Ovary (tissue), 9 donors: ENCODE measurements around the gene PPL. TPM values are rescaled to one million over a fixed set of nuclear protein-coding genes. Genes with fewer than 3 reads are reported as not detected.
"Not testable (repeated sequence)": the region's sequence is repeated elsewhere in the genome, so short reads cannot be mapped to it uniquely, and the experiment has no call there.

Source experiments
- DNase-seq, 5 donors: peaks; one replicate each; pipeline ENCODE4 v3.0.0-alpha.2; 2019 to 2020
- H3K27ac ChIP-seq, 2 donors: fragments of 200-600 bp; one replicate each; pipeline versions ENCODE4 v1.5.1 to v1.8.0; 2019 to 2022
- H3K27me3 ChIP-seq: fragments of 200-600 bp; one replicate; pipeline ENCODE4 v1.8.0; 2022
- H3K36me3 ChIP-seq: fragments of 200-600 bp; sonication (generic); one replicate; pipeline ENCODE4 v1.5.1; 2019
- H3K4me1 ChIP-seq: one replicate; pipeline ENCODE4 v1.8.1; 2013; ENCODE audit warnings: mild to moderate bottlenecking, moderate library complexity; ENCODE audit not compliant: insufficient read depth
- H3K4me3 ChIP-seq: fragments of 200-600 bp; sonication (generic); one replicate; pipeline ENCODE4 v1.5.1; 2017
- H3K9me3 ChIP-seq, 2 donors: fragments of 200-600 bp in 1 of 2; sonication (generic) in 1 of 2; one replicate each; pipeline versions ENCODE4 v1.5.1 to v1.8.1; 2013 to 2019; ENCODE audit warnings: mild to moderate bottlenecking in 1 of 2, moderate library complexity in 1 of 2
- EP300 ChIP-seq: sonication (generic); formaldehyde crosslinking; IDR thresholded peaks from one replicate; pipeline ENCODE4 v1.6.1; 2017; ENCODE audit warnings: antibody characterized with exemption
- POLR2A ChIP-seq: fragments of 450-650 bp; IDR thresholded peaks from one replicate; pipeline ENCODE4 v1.6.1; 2017; ENCODE audit warnings: antibody characterized with exemption, mild to moderate bottlenecking, moderate library complexity
- WGBS, 3 donors: extraction: QIAGEN DNeasy Blood & Tissue Kit in 1 of 3; methylation state at CpG; one replicate each; pipeline versions ENCODE4 v1.1.5 to v1.1.7; 2013 to 2017; 5-methylcytosine and 5-hydroxymethylcytosine counted together
- intact Hi-C, 4 donors: fragments of 100-400 bp; cut with DNase I; formaldehyde crosslinking; loops; one replicate each; pipeline versions ENCODE4 v1.11.0 to v1.15.1; 2022 to 2023
- polyA plus RNA-seq, 2 donors: library from polyadenylated mRNA; stranded (reverse); fragments of 200-250 nt in 1 of 2; fragments of 350-450 nt in 1 of 2; fragmentation: Illumina TruSeq in 1 of 2; extraction: RNeasy Lipid Tissue Mini Kit (QIAGEN cat#74804) in 1 of 2; gene quantifications; one replicate each; pipeline ENCODE4 v1.2.3, GENCODE V29; 2013 to 2014
- total RNA-seq, 7 donors: library from RNA; depleted of rRNA in 2 of 7; stranded (reverse); fragments of >200 nt in 2 of 7; fragmentation: NEBNext Ultra II Directional in 3 of 7; extraction: Animal tissue kit (Norgen Biotek cat#: 25700) in 3 of 7; gene quantifications; one replicate each; pipeline versions ENCODE4 v1.1.0 to v1.2.4, GENCODE V29; 2016 to 2023
- TF ChIP-seq, protein P1 (sequence below), 3 donors: fragments of 450-650 bp in 2 of 3; fragments of 200-600 bp in 1 of 3; IDR thresholded peaks; one replicate each; pipeline versions ENCODE4 v1.5.1 to v1.8.0; 2016 to 2022; ENCODE audit warnings: antibody characterized with exemption in 3 of 3, mild to moderate bottlenecking in 1 of 3
- donor health status: DM: no; HTN: no; CAD: no; lungs with moderate emphysema.
- donor health status: DM: no; HTN: no; CAD: no.
- donor health status: Bipolar disorder and iron deficiency.
- donor health status: DM: yes; HTN: yes; CAD: no.
- donor health status: DM: no; HTN: no; CAD: no.
- donor health status: DM: yes; HTN: yes; CAD: no.

The PPL gene
- total and polyA plus RNA-seq, 9 donors = 4.2 to 37.8 (median 9.1) TPM

DNA sequence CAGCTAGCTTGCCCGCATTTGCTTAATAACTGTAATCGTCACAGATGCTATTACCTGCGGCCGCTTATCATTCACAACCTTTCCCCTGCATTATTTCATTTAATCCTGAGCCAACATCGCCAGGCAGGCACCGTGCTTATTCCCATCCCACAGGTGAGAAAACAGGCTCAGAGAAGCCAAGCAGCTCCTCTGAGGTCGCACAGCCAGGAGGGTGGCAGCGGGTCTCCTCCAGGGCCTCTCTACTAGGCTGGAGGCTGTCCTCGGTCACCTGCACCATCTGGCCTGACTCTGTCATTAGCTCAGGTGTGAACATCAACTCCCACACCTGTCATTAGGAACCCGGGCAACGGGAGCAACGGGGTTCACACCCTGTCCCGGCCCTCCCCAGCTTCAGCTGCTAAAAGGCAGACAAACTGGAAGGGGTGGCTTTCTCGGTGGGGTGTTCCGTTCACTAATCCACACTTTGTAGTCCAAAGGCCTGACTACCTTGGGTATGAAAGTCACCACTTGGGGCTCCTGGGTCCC lies 3.0 kb downstream of the PPL start:
- Histone ChIP-seq H3K27ac (no peak overlapping the region), H3K36me3 (no peaks in the 10 kb centered on the region), H3K9me3 (no peaks in the 10 kb centered on the region), H3K27me3 (no peaks in the 10 kb centered on the region), H3K4me3 (no peak overlapping the region), H3K4me1 (no peaks in the 10 kb centered on the region)
- no peak for TF ChIP-seq POLR2A
- no peak for TF ChIP-seq EP300
- TF ChIP-seq, protein P1, sequence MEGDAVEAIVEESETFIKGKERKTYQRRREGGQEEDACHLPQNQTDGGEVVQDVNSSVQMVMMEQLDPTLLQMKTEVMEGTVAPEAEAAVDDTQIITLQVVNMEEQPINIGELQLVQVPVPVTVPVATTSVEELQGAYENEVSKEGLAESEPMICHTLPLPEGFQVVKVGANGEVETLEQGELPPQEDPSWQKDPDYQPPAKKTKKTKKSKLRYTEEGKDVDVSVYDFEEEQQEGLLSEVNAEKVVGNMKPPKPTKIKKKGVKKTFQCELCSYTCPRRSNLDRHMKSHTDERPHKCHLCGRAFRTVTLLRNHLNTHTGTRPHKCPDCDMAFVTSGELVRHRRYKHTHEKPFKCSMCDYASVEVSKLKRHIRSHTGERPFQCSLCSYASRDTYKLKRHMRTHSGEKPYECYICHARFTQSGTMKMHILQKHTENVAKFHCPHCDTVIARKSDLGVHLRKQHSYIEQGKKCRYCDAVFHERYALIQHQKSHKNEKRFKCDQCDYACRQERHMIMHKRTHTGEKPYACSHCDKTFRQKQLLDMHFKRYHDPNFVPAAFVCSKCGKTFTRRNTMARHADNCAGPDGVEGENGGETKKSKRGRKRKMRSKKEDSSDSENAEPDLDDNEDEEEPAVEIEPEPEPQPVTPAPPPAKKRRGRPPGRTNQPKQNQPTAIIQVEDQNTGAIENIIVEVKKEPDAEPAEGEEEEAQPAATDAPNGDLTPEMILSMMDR (IDR thresholded peaks at IDR 0.05) = no peak
- intact Hi-C loops = loop anchor here in 1 of 4 donors (10.0 kb wide), 1 partner anchor 79 kb away; no protein-coding TSS in a partner anchor
- DNase-seq = no peak
- 85 to 88% (median 87%) methylated on average over 15 of the region's 15 CpGs for WGBS, 3 donors

DNA sequence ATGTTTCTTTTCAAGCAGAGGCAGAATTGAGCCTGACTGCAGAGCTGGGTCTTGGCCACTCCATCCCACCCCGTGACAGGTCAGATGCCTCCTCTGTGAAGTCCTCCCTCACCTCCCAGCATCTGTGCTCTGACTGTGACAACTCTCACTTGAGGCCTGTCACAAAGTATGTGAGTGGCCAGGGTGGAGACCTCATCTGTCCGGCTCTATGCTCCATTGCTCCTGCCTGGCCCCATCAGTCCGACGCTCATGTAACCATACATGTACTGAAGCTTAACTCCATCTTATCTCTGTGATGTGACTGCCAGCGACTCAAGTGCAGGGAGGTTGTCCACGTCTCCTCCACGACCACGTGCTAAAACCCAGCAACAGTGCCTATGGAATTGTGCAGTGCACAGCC lies 3.5 kb downstream of the PPL start:
- no peaks in the 10 kb centered on the region for H3K9me3 ChIP-seq
- no peak overlapping the region for H3K27ac ChIP-seq
- no peaks in the 10 kb centered on the region for H3K4me1 ChIP-seq
- no peaks in the 10 kb centered on the region for H3K36me3 ChIP-seq
- no peak for DNase-seq
- H3K4me3 ChIP-seq = no peak overlapping the region
- TF ChIP-seq EP300 = no peak
- no peaks in the 10 kb centered on the region for H3K27me3 ChIP-seq
- intact Hi-C loops = loop anchor here in 1 of 4 donors (10.0 kb wide), 1 partner anchor 79 kb away; no protein-coding TSS in a partner anchor
- WGBS, 3 donors = 54 to 70% (median 59%) methylated on average over 8 of the region's 8 CpGs

DNA sequence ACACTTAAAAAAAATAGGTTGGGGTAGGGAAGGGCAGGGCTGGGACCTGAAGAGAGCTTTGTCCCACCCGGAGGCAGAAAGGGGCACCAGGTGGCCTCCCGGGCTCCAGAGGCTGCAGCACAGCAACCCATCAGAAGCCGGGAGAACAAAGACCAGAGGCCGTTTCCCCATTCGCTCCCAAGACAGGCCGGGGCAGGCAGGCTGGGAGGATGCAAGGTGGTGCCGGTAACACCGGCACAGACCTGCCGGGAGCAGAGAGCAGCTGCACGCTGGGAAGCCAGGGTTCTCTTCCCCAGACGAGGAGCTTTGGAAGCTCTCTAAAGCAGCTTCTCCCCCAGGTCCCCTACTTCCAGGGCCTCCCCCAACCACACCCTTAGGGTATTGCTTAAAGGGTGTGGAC lies 5.6 kb downstream of the PPL start:
- Histone ChIP-seq H3K9me3 (no peaks in the 10 kb centered on the region), H3K36me3 (no peaks in the 10 kb centered on the region), H3K4me3 (no peak overlapping the region), H3K4me1 (no peaks in the 10 kb centered on the region), H3K27me3 (no peaks in the 10 kb centered on the region), H3K27ac (no peak overlapping the region)
- TF ChIP-seq, protein P1 (IDR thresholded peaks at IDR 0.05) = no peak
- TF ChIP-seq EP300 (no peak), POLR2A (no peak)
- intact Hi-C loops = loop anchor here in 1 of 4 donors (10.0 kb wide), 1 partner anchor 77 kb away; no protein-coding TSS in a partner anchor
- WGBS, 3 donors = 78 to 82% (median 79%) methylated on average over 11 of the region's 11 CpGs
- DNase-seq = no peak

GRCh38 chr16:4929619-4930018 lies 7.3 kb downstream of the PPL start:
- WGBS, 3 donors = 95 to 97% (median 96%) methylated on average over 4 of the region's 4 CpGs
- intact Hi-C loops = loop anchor here in 1 of 4 donors (10.0 kb wide), 1 partner anchor 75 kb away; no protein-coding TSS in a partner anchor
- not testable (repeated sequence) for H3K36me3 ChIP-seq

DNA sequence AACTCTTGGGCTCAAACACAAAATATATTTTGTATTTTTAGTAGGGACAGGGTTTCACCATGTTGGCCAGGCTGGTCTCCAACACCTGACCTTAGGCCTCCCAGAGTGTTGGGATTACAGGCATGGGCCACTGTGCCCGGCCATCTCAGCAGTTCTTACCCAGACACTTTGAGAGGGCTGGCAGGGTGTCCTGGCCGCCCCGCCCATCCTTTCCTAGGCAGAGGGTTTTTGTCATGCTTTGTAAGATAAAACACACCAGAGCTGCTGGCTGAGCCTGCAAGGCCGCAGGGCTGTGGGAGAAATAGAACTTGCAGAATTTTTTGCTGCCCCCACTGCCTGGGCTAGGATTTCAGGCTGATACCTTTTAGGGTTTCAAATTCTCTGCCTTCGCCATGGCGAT lies 8.7 kb downstream of the PPL start:
- no peaks in the 10 kb centered on the region for H3K27me3 ChIP-seq
- no peaks in the 10 kb centered on the region for H3K36me3 ChIP-seq
- 84 to 88% (median 84%) methylated on average over 6 of the region's 6 CpGs for WGBS, 3 donors
- intact Hi-C loops = no loop called here
- H3K27ac ChIP-seq = no peak overlapping the region
- H3K4me3 ChIP-seq = no peak overlapping the region
- H3K9me3 ChIP-seq = no peaks in the 10 kb centered on the region
- DNase-seq = no peak
- no peaks in the 10 kb centered on the region for H3K4me1 ChIP-seq
- TF ChIP-seq POLR2A = no peak
- TF ChIP-seq, protein P1 (IDR thresholded peaks at IDR 0.05) = no peak
- TF ChIP-seq EP300 = no peak

More at GRCh38 chr16:4929619-4930018, 7.3 kb downstream of the PPL start:
- not testable (repeated sequence) for H3K27me3 ChIP-seq, DNase-seq, H3K4me1 ChIP-seq, H3K9me3 ChIP-seq, H3K4me3 ChIP-seq, H3K27ac ChIP-seq
